22Rv1 (cell line): ENCODE data around the gene IRF2BPL.

ENCODE experiments used
- H3K27ac ChIP-seq: fragments of 450-650 bp; 2 replicates; pipeline ENCODE4 v1.5.1; 2017
- ZFX ChIP-seq: fragments of 450-650 bp; IDR thresholded peaks from 2 replicates; pipeline ENCODE4 v1.6.1; 2017; ENCODE audit warnings: antibody characterized with exemption, borderline replicate concordance
- TF ChIP-seq, protein P1 (sequence below): fragments of 450-650 bp; IDR thresholded peaks from 2 replicates; pipeline ENCODE4 v1.5.1; 2017; ENCODE audit warnings: mild to moderate bottlenecking

The IRF2BPL gene

DNA sequence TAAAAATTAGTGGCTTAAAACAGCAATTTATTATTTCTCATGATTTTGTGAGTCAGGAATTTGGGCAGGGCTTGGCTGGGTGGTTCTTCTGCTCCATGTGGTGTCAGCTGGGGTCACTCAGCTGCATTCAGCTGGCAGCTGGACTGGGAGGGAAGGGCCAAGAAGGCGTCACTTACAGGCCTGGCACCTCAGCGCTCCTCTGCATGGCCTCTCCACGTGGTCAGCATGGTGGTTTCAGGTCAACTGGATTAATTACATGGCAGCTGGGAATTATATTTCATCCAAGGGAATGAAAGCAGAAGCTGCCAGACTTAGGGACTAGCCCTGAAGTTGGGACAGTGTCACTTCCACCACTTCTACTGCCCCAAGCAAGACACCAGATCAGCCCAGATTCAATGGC is 27.5 kb upstream of the IRF2BPL start:
- TF ChIP-seq ZFX, result no peak
- TF ChIP-seq, protein P1, sequence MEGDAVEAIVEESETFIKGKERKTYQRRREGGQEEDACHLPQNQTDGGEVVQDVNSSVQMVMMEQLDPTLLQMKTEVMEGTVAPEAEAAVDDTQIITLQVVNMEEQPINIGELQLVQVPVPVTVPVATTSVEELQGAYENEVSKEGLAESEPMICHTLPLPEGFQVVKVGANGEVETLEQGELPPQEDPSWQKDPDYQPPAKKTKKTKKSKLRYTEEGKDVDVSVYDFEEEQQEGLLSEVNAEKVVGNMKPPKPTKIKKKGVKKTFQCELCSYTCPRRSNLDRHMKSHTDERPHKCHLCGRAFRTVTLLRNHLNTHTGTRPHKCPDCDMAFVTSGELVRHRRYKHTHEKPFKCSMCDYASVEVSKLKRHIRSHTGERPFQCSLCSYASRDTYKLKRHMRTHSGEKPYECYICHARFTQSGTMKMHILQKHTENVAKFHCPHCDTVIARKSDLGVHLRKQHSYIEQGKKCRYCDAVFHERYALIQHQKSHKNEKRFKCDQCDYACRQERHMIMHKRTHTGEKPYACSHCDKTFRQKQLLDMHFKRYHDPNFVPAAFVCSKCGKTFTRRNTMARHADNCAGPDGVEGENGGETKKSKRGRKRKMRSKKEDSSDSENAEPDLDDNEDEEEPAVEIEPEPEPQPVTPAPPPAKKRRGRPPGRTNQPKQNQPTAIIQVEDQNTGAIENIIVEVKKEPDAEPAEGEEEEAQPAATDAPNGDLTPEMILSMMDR, result no peak
- no peak overlapping the region for H3K27ac ChIP-seq

DNA sequence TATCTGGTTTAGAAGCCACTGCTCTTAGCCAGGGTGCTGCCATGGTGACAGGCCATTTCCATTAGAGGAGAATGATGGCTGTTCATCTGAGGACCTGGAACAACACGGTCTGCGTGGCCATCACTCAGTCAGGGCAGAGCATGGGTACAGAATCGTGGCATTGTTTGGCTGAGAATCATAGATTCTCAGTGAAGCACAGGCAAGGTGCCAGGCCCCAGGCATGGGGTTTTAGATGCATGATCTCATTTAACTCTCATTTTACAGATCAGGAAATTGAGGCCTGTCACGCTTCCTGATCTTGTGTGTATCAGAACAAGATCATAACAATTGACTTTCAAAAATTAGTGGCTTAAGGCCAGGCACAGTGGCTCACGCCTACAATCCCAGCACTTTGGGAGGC is 26.8 kb upstream of the IRF2BPL start:
- no peak overlapping the region for H3K27ac ChIP-seq
- TF ChIP-seq, protein P1, result no peak
- no peak for TF ChIP-seq ZFX

DNA sequence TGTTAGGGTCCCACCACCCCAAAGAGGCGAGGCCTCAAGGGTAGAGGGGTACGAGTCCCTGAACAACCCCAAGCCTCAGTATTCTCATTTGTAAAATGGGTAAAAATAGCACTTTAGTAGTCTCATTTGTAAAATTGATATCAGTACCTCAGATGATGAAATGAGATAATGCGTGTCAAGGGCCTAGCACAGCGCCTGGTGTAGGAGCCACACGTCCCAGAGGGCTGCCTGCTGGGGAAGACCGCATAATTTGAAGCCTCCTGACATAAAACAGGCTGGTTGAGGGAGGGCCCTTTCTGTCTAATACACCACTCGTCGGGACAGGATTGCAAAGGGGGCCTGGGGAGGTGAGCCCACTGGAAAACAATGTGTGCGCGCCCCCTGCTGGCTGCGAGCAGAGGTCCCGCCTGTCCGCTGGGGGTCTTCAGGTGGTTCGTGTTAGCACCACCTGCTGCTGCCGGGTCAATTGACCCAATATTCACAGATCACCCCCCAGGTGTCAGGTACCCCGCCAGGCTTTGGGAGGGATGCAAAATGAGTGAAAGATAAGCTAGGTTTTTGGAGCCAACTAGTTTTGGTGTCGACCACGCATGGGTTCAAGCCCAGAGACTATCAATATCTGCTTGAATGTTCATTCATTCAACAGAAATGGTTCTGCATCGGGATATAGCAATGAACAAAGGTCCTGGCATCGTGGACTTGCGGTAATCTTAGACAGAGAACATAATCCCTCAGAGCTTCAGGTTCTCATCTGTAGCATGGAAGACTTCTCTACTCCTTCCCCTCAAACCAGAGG is 24.7 kb upstream of the IRF2BPL start:
- H3K27ac ChIP-seq, result no peak overlapping the region

DNA sequence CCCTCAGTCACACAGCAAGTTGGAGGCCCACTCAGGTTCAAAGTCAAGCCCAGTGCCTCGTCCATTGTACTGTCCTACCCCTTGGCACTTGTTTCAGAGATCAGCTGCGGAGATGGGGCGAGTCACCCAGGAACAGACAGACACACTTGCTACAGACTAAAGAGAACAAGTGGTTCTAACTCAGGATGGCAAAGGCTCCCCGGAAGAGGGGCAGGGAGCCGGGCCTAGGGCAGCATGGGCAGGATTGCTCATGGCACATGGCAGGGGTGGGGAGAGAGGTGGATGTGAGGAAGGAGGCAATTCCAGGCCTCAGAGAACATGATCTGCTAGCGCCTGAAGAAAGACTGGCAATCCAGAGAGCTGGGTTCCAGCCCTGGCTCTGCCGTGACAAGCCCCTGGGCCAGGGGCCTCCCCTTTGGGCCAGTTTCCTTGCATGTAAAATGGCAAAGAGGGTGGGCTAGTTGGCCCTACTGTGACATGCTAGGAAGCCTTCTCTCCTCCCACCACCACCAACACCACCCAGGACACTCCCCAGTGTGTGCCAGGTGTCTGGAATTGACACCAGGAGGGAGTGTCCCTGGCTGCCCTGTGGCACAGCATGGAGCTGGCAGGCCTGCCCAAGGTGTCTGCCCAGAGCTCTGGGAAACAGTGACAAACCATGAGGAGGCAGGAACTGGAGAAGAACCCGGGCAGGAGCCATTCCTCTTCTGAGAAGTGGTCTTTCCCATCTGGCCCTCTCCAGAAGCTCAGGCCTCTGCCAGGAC is 24.0 kb upstream of the IRF2BPL start:
- no peak overlapping the region for H3K27ac ChIP-seq
- TF ChIP-seq ZFX, result no peak
- TF ChIP-seq, protein P1, result no peak

More for the DNA sequence above, 24.7 kb upstream of the IRF2BPL start:
- TF ChIP-seq, protein P1, result peak; percentile 87
- no peak for TF ChIP-seq ZFX

DNA sequence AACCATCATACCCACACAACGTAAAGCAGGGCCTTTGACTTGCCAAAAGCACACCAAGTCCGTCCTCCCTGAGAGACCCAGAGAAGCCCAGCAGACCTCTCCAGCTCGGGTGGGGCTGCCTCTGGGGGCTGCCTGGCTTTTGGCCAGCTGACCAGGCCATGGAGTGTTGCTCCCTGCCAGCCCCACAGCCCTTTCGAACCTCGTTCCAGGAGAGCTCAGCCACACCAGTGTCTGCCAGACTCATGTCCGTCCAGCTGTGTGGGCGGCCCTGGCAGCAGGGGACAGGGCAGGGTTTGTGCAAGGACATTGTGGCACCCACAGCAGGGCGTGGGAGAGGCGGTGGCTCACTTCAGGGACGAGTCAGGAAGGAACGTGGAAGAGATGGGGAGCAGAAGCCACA is 22.6 kb upstream of the IRF2BPL start:
- TF ChIP-seq, protein P1, result no peak
- no peak for TF ChIP-seq ZFX
- H3K27ac ChIP-seq, result no peak overlapping the region

DNA sequence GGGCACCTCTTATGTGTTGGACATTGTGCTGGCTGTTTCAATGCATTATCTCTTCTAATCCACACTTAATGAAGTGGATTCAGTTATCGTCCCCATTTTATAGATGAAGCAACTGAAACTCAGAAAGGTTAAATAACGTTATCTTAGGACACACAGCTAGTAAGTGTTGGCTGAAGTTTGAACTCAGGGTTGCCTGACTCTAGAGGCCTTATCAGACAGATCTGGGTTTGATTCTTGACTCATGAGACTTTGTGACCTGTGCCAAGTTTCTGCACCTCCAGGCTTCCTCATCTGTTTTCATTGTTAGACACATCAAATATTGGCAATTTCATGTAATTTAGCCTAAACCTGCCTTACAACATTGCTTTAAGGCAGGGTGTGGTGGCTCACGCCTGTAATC is 18.2 kb upstream of the IRF2BPL start:
- no peak for TF ChIP-seq ZFX
- TF ChIP-seq, protein P1, result no peak
- no peak overlapping the region for H3K27ac ChIP-seq
